ENCODE measurements around the gene NEK11. TPM values are rescaled to one million over a fixed set of nuclear protein-coding genes. Genes with fewer than 3 reads are reported as not detected.

The NEK11 gene
- polyA plus RNA-seq, 1 donor from 2014 or later = 6.1 TPM

- Histone ChIP-seq H3K4me3 (ENCODE audit: low read length) (no peak overlapping the region), H3K4me2 (ENCODE audit: low read length) (no peak overlapping the region), H3K27me3 (ENCODE audit: insufficient read depth, low read depth, low read length) (no peaks in the 10 kb centered on the region), H4K20me1 (ENCODE audit: insufficient read depth) (no peaks in the 10 kb centered on the region), H3K36me3 (ENCODE audit: insufficient read depth, low read length) (no peaks in the 10 kb centered on the region), H3K9ac (ENCODE audit: low read length) (no peak overlapping the region), H3K9me3 (ENCODE audit: low read length) (no peaks in the 10 kb centered on the region), H3F3A (ENCODE audit: insufficient read depth, low read length, poor library complexity, severe bottlenecking) (no peaks in the 10 kb centered on the region), H3K79me2 (replicated peaks; ENCODE audit: insufficient read depth, low read length) (no peaks in the 10 kb centered on the region), H2AFZ (ENCODE audit: low read depth, low read length) (no peak overlapping the region), H3K27ac (ENCODE audit: low read length) (no peak overlapping the region), H3K9me2 (ENCODE audit: insufficient read depth, low read length) (no peaks in the 10 kb centered on the region)
- TF ChIP-seq EP300 (conservative IDR thresholded peaks at IDR 0.05; ENCODE audit: poor library complexity, severe bottlenecking) (no peak), CTCF (IDR thresholded peaks at IDR 0.05; ENCODE audit: poor library complexity, severe bottlenecking) (no peak), SMC3 (conservative IDR thresholded peaks at IDR 0.05; ENCODE audit: poor library complexity) (no peak), POLR2AphosphoS5 (IDR thresholded peaks at IDR 0.05) (no peak), EZH2 (IDR thresholded peaks at IDR 0.05; ENCODE audit: borderline replicate concordance, insufficient read depth, low read length, poor library complexity, severe bottlenecking) (no peak), TAF1 (IDR thresholded peaks at IDR 0.05; ENCODE audit: low read depth) (no peak), REST (IDR thresholded peaks at IDR 0.05; ENCODE audit: borderline replicate concordance) (no peak), MXI1 (conservative IDR thresholded peaks at IDR 0.05; ENCODE audit: poor library complexity, severe bottlenecking) (no peak), RAD21 (conservative IDR thresholded peaks at IDR 0.05) (no peak)
Observed at GRCh38 chr3:131216801-131217200, 190.1 kb downstream of the NEK11 start.

- Histone ChIP-seq H3K9ac (ENCODE audit: low read length) (no peak overlapping the region), H2AFZ (ENCODE audit: low read depth, low read length) (no peak overlapping the region), H3K9me2 (ENCODE audit: insufficient read depth, low read length) (no peaks in the 10 kb centered on the region), H3K27ac (ENCODE audit: low read length) (no peak overlapping the region), H3K4me2 (ENCODE audit: low read length) (no peak overlapping the region), H3K9me3 (ENCODE audit: low read length) (no peaks in the 10 kb centered on the region), H3K36me3 (ENCODE audit: insufficient read depth, low read length) (no peaks in the 10 kb centered on the region), H3K4me3 (ENCODE audit: low read length) (no peak overlapping the region), H3K79me2 (replicated peaks; ENCODE audit: insufficient read depth, low read length) (no peaks in the 10 kb centered on the region), H3F3A (ENCODE audit: insufficient read depth, low read length, poor library complexity, severe bottlenecking) (no peaks in the 10 kb centered on the region), H4K20me1 (ENCODE audit: insufficient read depth) (no peaks in the 10 kb centered on the region), H3K27me3 (ENCODE audit: insufficient read depth, low read depth, low read length) (no peaks in the 10 kb centered on the region)
- TF ChIP-seq MXI1 (conservative IDR thresholded peaks at IDR 0.05; ENCODE audit: poor library complexity, severe bottlenecking) (no peak), EP300 (conservative IDR thresholded peaks at IDR 0.05; ENCODE audit: poor library complexity, severe bottlenecking) (no peak), EZH2 (IDR thresholded peaks at IDR 0.05; ENCODE audit: borderline replicate concordance, insufficient read depth, low read length, poor library complexity, severe bottlenecking) (no peak), TAF1 (IDR thresholded peaks at IDR 0.05; ENCODE audit: low read depth) (no peak), REST (IDR thresholded peaks at IDR 0.05; ENCODE audit: borderline replicate concordance) (no peak), CTCF (IDR thresholded peaks at IDR 0.05; ENCODE audit: poor library complexity, severe bottlenecking) (no peak), RAD21 (conservative IDR thresholded peaks at IDR 0.05) (no peak), SMC3 (conservative IDR thresholded peaks at IDR 0.05; ENCODE audit: poor library complexity) (no peak), POLR2AphosphoS5 (IDR thresholded peaks at IDR 0.05) (no peak)
Observed at GRCh38 chr3:131217296-131217741, 190.6 kb downstream of the NEK11 start.
